H1 (cell line): ENCODE measurements around the gene TBC1D12. TPM values are rescaled to one million over a fixed set of nuclear protein-coding genes. Genes with fewer than 3 reads are reported as not detected.

Experiments used
- CTCF ChIA-PET: fragments of 300-600 bp; sonication (Branson Sonifier 250); formaldehyde crosslinking; loops from one replicate; lab custom pipeline; 2021; ENCODE audit not compliant: partially characterized antibody; lab: Charles Lee
- POLR2A ChIA-PET: fragments of 300-600 bp; sonication (Branson Sonifier 250); formaldehyde crosslinking; loops from one replicate; lab custom pipeline; 2021; ENCODE audit warnings: inconsistent platforms; ENCODE audit not compliant: partially characterized antibody; lab: Charles Lee
- DNase-seq, 2 experiments: peaks; one replicate each; pipeline versions ENCODE4 v3.0.0 to v3.0.0-alpha.2; 2010 to 2022; ENCODE audit warnings: low spot score in 2 of 2, low read depth in 1 of 2, mixed read lengths in 1 of 2
- FAIRE-seq: peaks from 2 replicates; lab custom pipeline; 2011; peaks lifted over from hg19 to GRCh38; lab: Jason Lieb, UNC
- H2AFZ ChIP-seq: 2 replicates; pipeline ENCODE4 v1.8.1; 2012; ENCODE audit warnings: low read length, inconsistent platforms
- H2AK5ac ChIP-seq: 2 replicates; pipeline ENCODE4 v1.6.1; 2013; ENCODE audit warnings: low read depth, low read length
- H2BK120ac ChIP-seq: replicated peaks from 2 replicates; pipeline ENCODE3; 2013; ENCODE audit warnings: low read depth, low read length, inconsistent platforms
- H2BK12ac ChIP-seq: 2 replicates; pipeline ENCODE4 v1.6.1; 2013; ENCODE audit warnings: low read depth, low read length
- H2BK15ac ChIP-seq: 2 replicates; pipeline ENCODE4 v1.6.1; 2013; ENCODE audit warnings: low read length
- H2BK20ac ChIP-seq: 2 replicates; pipeline ENCODE4 v1.6.1; 2013; ENCODE audit warnings: low read length
- H2BK5ac ChIP-seq: 2 replicates; pipeline ENCODE4 v1.6.1; 2013; ENCODE audit warnings: low read depth, low read length
- H3K14ac ChIP-seq: 2 replicates; pipeline ENCODE4 v1.6.1; 2013; ENCODE audit warnings: inconsistent platforms; ENCODE audit not compliant: insufficient read length
- H3K18ac ChIP-seq: 2 replicates; pipeline ENCODE4 v1.6.1; 2013; ENCODE audit warnings: low read length; ENCODE audit errors: extremely low read depth
- H3K23ac ChIP-seq: 2 replicates; pipeline ENCODE4 v1.6.1; 2013; ENCODE audit warnings: inconsistent platforms; ENCODE audit not compliant: insufficient read length
- H3K23me2 ChIP-seq: 2 replicates; pipeline ENCODE4 v1.6.1; 2013; ENCODE audit warnings: low read depth, low read length
- H3K27ac ChIP-seq: 2 replicates; pipeline ENCODE4 v1.6.1; 2011; ENCODE audit warnings: low read depth, low read length, inconsistent platforms
- H3K27me3 ChIP-seq, 4 experiments: replicated peaks in 1 of 4; 1 replicate in 1 of 4; 2 replicates in 3 of 4; pipeline versions ENCODE4 v1.6.1 to v1.8.1; 2011 to 2013; ENCODE audit warnings: low read length in 3 of 4, mild to moderate bottlenecking in 3 of 4, inconsistent platforms in 2 of 4, mixed read lengths in 2 of 4, moderate library complexity in 1 of 4; ENCODE audit not compliant: control insufficient read depth in 3 of 4, insufficient read depth in 3 of 4; ENCODE audit errors: extremely low read depth in 1 of 4
- H3K36me3 ChIP-seq, 4 experiments: 2 replicates each; pipeline versions ENCODE4 v1.6.1 to v1.8.1; 2011 to 2013; ENCODE audit warnings: mild to moderate bottlenecking in 4 of 4, low read length in 3 of 4, moderate library complexity in 2 of 4, control low read depth in 1 of 4, inconsistent platforms in 1 of 4; ENCODE audit not compliant: insufficient read depth in 4 of 4, control insufficient read depth in 2 of 4
- H3K4ac ChIP-seq: replicated peaks from 2 replicates; pipeline ENCODE3; 2013; ENCODE audit warnings: low read length, low read depth, mixed read lengths, inconsistent platforms; ENCODE audit not compliant: insufficient read length
- H3K4me1 ChIP-seq, 4 experiments: replicated peaks in 1 of 4; 1 replicate in 1 of 4; 2 replicates in 3 of 4; pipeline versions ENCODE4 v1.6.1 to v1.8.1; 2011 to 2013; ENCODE audit warnings: low read length in 3 of 4, inconsistent platforms in 2 of 4, mixed read lengths in 1 of 4; ENCODE audit not compliant: insufficient read depth in 4 of 4, control insufficient read depth in 3 of 4
- H3K4me2 ChIP-seq, 2 experiments: 2 replicates each; pipeline versions ENCODE4 v1.6.1 to v1.8.1; 2011 to 2013; ENCODE audit warnings: low read depth in 2 of 2, low read length in 2 of 2, control low read depth in 1 of 2, inconsistent platforms in 1 of 2, mild to moderate bottlenecking in 1 of 2; ENCODE audit not compliant: insufficient read depth in 1 of 2
- H3K4me3 ChIP-seq, 4 experiments: fragments of 200-600, 300-600 bp in 1 of 4; sonication (generic), shearing (Covaris generic), sonication (Bioruptor Twin) in 1 of 4; 2 replicates each; pipeline versions ENCODE4 v1.5.1 to v1.8.1; 2011 to 2016; ENCODE audit warnings: low read length in 4 of 4, low read depth in 3 of 4, control low read depth in 2 of 4, inconsistent platforms in 2 of 4, mild to moderate bottlenecking in 2 of 4, mixed read lengths in 1 of 4, moderate library complexity in 1 of 4; ENCODE audit not compliant: insufficient read depth in 2 of 4; ENCODE audit errors: extremely low read depth in 1 of 4
- H3K56ac ChIP-seq: replicated peaks from 2 replicates; pipeline ENCODE3; 2013; ENCODE audit warnings: low read depth, mild to moderate bottlenecking, mixed read lengths, low read length, inconsistent platforms; ENCODE audit not compliant: insufficient read length
- H3K79me1 ChIP-seq: 2 replicates; pipeline ENCODE4 v1.6.1; 2013; ENCODE audit warnings: low read depth, low read length, control low read depth
- H3K79me2 ChIP-seq, 2 experiments: 2 replicates each; pipeline versions ENCODE4 v1.6.1 to v1.8.1; 2012 to 2013; ENCODE audit warnings: low read length in 2 of 2, mild to moderate bottlenecking in 2 of 2, inconsistent platforms in 1 of 2; ENCODE audit not compliant: insufficient read depth in 2 of 2, control insufficient read depth in 1 of 2
- H3K9ac ChIP-seq, 4 experiments: replicated peaks in 1 of 4; 1 replicate in 1 of 4; 2 replicates in 3 of 4; pipeline versions ENCODE4 v1.6.1 to v1.8.1; 2011 to 2013; ENCODE audit warnings: low read depth in 3 of 4, low read length in 3 of 4, control low read depth in 2 of 4, mild to moderate bottlenecking in 2 of 4, moderate library complexity in 2 of 4, inconsistent platforms in 1 of 4; ENCODE audit errors: extremely low read depth in 1 of 4
- H3K9me3 ChIP-seq, 2 experiments: 2 replicates each; pipeline versions ENCODE4 v1.6.1 to v1.8.1; 2012 to 2013; ENCODE audit warnings: mild to moderate bottlenecking in 2 of 2, moderate library complexity in 2 of 2, control low read depth in 1 of 2, inconsistent platforms in 1 of 2, low read depth in 1 of 2, low read length in 1 of 2, mixed read lengths in 1 of 2; ENCODE audit not compliant: insufficient read depth in 2 of 2
- H4K20me1 ChIP-seq, 2 experiments: replicated peaks in 1 of 2; 2 replicates each; pipeline versions ENCODE3 to v1.8.1; 2011 to 2013; ENCODE audit warnings: inconsistent platforms in 2 of 2, low read length in 2 of 2, mild to moderate bottlenecking in 1 of 2; ENCODE audit not compliant: insufficient read depth in 2 of 2, control insufficient read depth in 1 of 2
- H4K5ac ChIP-seq: 2 replicates; pipeline ENCODE4 v1.6.1; 2013; ENCODE audit warnings: low read length, low read depth, mixed read lengths, inconsistent platforms; ENCODE audit not compliant: insufficient read length
- H4K8ac ChIP-seq: 2 replicates; pipeline ENCODE4 v1.8.0; 2013; ENCODE audit warnings: mild to moderate bottlenecking, moderate library complexity, low read length, inconsistent platforms; ENCODE audit not compliant: insufficient read depth; ENCODE audit errors: extremely low read depth
- H4K91ac ChIP-seq: replicated peaks from 2 replicates; pipeline ENCODE3; 2013; ENCODE audit warnings: low read length, mixed read lengths, inconsistent platforms; ENCODE audit not compliant: insufficient read length
- BACH1 ChIP-seq: IDR thresholded peaks from 2 replicates; pipeline ENCODE4 v1.6.1; 2012; ENCODE audit warnings: low read length, improper control_type of control experiment
- CBX5 ChIP-seq: fragments of 300-800, 300-1000 bp; sonication (generic); IDR thresholded peaks from 2 replicates; pipeline ENCODE4 v1.7.1; 2016; ENCODE audit warnings: antibody characterized with exemption, low read length, low read depth
- CHD1 ChIP-seq: IDR thresholded peaks from 2 replicates; pipeline ENCODE4 v1.6.1; 2012; ENCODE audit warnings: low read depth, low read length, improper control_type of control experiment
- CTBP2 ChIP-seq: IDR thresholded peaks from 2 replicates; pipeline ENCODE4 v1.7.0; 2011; ENCODE audit warnings: borderline replicate concordance, mild to moderate bottlenecking, moderate library complexity, mixed read lengths, low read length; ENCODE audit not compliant: insufficient read depth, insufficient read length
- JUND ChIP-seq: IDR thresholded peaks from 2 replicates; pipeline ENCODE4 v1.6.1; 2011; ENCODE audit warnings: mild to moderate bottlenecking, improper control_type of control experiment, low read length
- MAFK ChIP-seq: IDR thresholded peaks from 2 replicates; pipeline ENCODE4 v1.6.1; 2012; ENCODE audit warnings: low read depth, mild to moderate bottlenecking, improper control_type of control experiment, low read length
- PHF8 ChIP-seq: fragments of 200-600 bp; sonication (generic); conservative IDR thresholded peaks from 2 replicates; pipeline ENCODE4 v1.7.1; 2012; ENCODE audit warnings: low read depth, mild to moderate bottlenecking, inconsistent platforms, low read length, moderate library complexity
- POLR2AphosphoS5 ChIP-seq: IDR thresholded peaks from 2 replicates; pipeline ENCODE4 v1.6.1; 2011; ENCODE audit warnings: low read depth, low read length
- RXRA ChIP-seq: IDR thresholded peaks from 2 replicates; pipeline ENCODE4 v1.6.1; 2011; ENCODE audit warnings: low read depth, mild to moderate bottlenecking, low read length, moderate library complexity; ENCODE audit not compliant: insufficient read depth
- SIRT6 ChIP-seq: IDR thresholded peaks from one replicate; pipeline ENCODE4 v1.7.1; 2012; ENCODE audit warnings: low read length, inconsistent platforms
- SRF ChIP-seq: IDR thresholded peaks from 2 replicates; pipeline ENCODE4 v1.6.1; 2011; ENCODE audit warnings: mild to moderate bottlenecking, low read depth, low read length, moderate library complexity
- TBP ChIP-seq: IDR thresholded peaks from 2 replicates; pipeline ENCODE4 v1.6.1; 2011; ENCODE audit warnings: low read depth, low read length, improper control_type of control experiment
- TCF12 ChIP-seq: IDR thresholded peaks from 2 replicates; pipeline ENCODE4 v1.6.1; 2011; ENCODE audit warnings: low read depth, mild to moderate bottlenecking, low read length
- YY1 ChIP-seq: IDR thresholded peaks from 2 replicates; pipeline ENCODE4 v1.6.1; 2011; ENCODE audit warnings: low read depth, mild to moderate bottlenecking, low read length
- polyA plus RNA-seq, 7 experiments: library from polyadenylated mRNA; depleted of rRNA in 3 of 7; stranded (reverse) in 5 of 7; unstranded in 2 of 7; fragments of >200 nt in 5 of 7; fragments of 200-250 nt in 2 of 7; gene quantifications; 1 replicate in 5 of 7; 2 replicates in 1 of 7; 4 replicates in 1 of 7; pipeline versions ENCODE4 v1.2.1 to v1.2.3, GENCODE V29; 2011 to 2013; ENCODE audit warnings: missing spikeins in 2 of 7, mixed read lengths in 2 of 7
- total RNA-seq: library from RNA; stranded (reverse); fragmentation: NEBNext Ultra II Directional; extraction: Animal tissue kit (Norgen Biotek cat#: 25700); gene quantifications from 2 replicates; pipeline ENCODE4 v1.2.1, GENCODE V29; 2021

TBC1D12 gene
- total and polyA plus RNA-seq, 2 of the 8 experiments (the other 6 are each of a cell fraction or from before 2014, with no cell fraction given) = 1.1 to 3.2 TPM

- ChIA-PET CTCF (no interaction called here), POLR2A (interaction anchor here (0.7 to 1.6 kb wide), 2 partner anchors 9 to 11 kb away, joined by 4 to 5 read pairs; no protein-coding TSS in a partner anchor)
- Histone ChIP-seq H3K14ac (no peak overlapping the region), H3K9ac (no peak overlapping the region), H4K91ac (no peak overlapping the region), H3K56ac (no peak overlapping the region), H2BK20ac (no peak overlapping the region), H3K79me2 (peaks cover 0 to 24% of the 10 kb centered on the region in 2 experiments; a peak in 2 of 4 replicates), H3K27ac (no peak overlapping the region), H3K9me3 (no peaks in the 10 kb centered on the region), H3K4ac (no peak overlapping the region), H3K79me1 (no peaks in the 10 kb centered on the region), H3K36me3 (peaks cover 5 to 93% (median 51%) of the 10 kb centered on the region in 4 experiments; a peak in 7 of 8 replicates), H2AK5ac (no peak overlapping the region), H2AFZ (no peak overlapping the region), H3K18ac (no peak overlapping the region), H2BK120ac (no peak overlapping the region), H4K5ac (no peak overlapping the region), H3K4me3 (no peak overlapping the region), H3K23ac (no peak overlapping the region), H3K4me2 (no peak overlapping the region), H2BK12ac (no peak overlapping the region), H3K27me3 (peaks cover 0 to 1% (median 0%) of the 10 kb centered on the region in 4 experiments; a peak in 1 of 7 replicates), H3K23me2 (no peaks in the 10 kb centered on the region), H3K4me1 (no peaks in the 10 kb centered on the region), H4K20me1 (peaks cover 3% of the 10 kb centered on the region in 2 experiments), H2BK15ac (no peak overlapping the region), H4K8ac (no peak overlapping the region), H2BK5ac (no peak overlapping the region)
- no peak for DNase-seq
- no peak for FAIRE-seq
- TF ChIP-seq JUND (no peak), BACH1 (no peak), TCF12 (no peak), CBX5 (no peak), POLR2AphosphoS5 (no peak), SRF (no peak), TBP (no peak), RXRA (no peak), YY1 (no peak), CTBP2 (no peak), SIRT6 (no peak), CHD1 (no peak), MAFK (no peak), PHF8 (no peak)
These were observed 168.7 kb downstream of the TBC1D12 start for GRCh38 chr10:94571081-94571480.
